ENCODE data around the gene TRIM66. TPM values are rescaled to one million over a fixed set of nuclear protein-coding genes. Genes with fewer than 3 reads are reported as not detected.

Gene TRIM66, protein sequence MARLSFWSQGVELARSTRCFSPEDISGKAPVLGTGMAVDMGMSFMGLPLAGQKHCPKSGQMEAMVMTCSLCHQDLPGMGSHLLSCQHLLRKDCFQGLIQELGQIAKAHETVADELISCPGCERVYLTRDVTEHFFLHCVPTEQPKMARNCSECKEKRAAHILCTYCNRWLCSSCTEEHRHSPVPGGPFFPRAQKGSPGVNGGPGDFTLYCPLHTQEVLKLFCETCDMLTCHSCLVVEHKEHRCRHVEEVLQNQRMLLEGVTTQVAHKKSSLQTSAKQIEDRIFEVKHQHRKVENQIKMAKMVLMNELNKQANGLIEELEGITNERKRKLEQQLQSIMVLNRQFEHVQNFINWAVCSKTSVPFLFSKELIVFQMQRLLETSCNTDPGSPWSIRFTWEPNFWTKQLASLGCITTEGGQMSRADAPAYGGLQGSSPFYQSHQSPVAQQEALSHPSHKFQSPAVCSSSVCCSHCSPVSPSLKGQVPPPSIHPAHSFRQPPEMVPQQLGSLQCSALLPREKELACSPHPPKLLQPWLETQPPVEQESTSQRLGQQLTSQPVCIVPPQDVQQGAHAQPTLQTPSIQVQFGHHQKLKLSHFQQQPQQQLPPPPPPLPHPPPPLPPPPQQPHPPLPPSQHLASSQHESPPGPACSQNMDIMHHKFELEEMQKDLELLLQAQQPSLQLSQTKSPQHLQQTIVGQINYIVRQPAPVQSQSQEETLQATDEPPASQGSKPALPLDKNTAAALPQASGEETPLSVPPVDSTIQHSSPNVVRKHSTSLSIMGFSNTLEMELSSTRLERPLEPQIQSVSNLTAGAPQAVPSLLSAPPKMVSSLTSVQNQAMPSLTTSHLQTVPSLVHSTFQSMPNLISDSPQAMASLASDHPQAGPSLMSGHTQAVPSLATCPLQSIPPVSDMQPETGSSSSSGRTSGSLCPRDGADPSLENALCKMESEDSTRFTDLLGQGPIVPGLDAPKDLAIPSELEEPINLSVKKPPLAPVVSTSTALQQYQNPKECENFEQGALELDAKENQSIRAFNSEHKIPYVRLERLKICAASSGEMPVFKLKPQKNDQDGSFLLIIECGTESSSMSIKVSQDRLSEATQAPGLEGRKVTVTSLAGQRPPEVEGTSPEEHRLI (N-terminal part only)
- total RNA-seq = 11.0 TPM
- long read RNA-seq, partial matches to known transcripts = 0 of 6 reads
- long read RNA-seq, other reads (novel, unspliced or antisense) = 6 of 6 reads

- Histone ChIP-seq H3K4me3 (peak within 1 kb of the TSS; percentile 97), H3K9me3 (no peaks in the 10 kb centered on the region), H3K27me3 (ENCODE audit: low read depth) (no peaks in the 10 kb centered on the region), H3K27ac (peak within 1 kb of the TSS; percentile 99), H3K36me3 (peaks cover 40% of the 10 kb centered on the region), H3K4me1 (peaks cover 30% of the 10 kb centered on the region)
- no peak for TF ChIP-seq CTCF (IDR thresholded peaks at IDR 0.05)
- ATAC-seq (peak; percentile 99), DNase-seq (peak; percentile 98)
- intact Hi-C loops (cut with DNase I) = no loop called here
Measured at GRCh38 chr11:8682303-8683114, at the start of gene TRIM66, which contains the start of gene RPL27A. TRIM66 (minus strand) TSS chr11:8682665; CDS start chr11:8672274, 10,391 bp downstream. RPL27A (plus strand) TSS chr11:8682792; CDS start chr11:8682814, 22 bp downstream.

DNA sequence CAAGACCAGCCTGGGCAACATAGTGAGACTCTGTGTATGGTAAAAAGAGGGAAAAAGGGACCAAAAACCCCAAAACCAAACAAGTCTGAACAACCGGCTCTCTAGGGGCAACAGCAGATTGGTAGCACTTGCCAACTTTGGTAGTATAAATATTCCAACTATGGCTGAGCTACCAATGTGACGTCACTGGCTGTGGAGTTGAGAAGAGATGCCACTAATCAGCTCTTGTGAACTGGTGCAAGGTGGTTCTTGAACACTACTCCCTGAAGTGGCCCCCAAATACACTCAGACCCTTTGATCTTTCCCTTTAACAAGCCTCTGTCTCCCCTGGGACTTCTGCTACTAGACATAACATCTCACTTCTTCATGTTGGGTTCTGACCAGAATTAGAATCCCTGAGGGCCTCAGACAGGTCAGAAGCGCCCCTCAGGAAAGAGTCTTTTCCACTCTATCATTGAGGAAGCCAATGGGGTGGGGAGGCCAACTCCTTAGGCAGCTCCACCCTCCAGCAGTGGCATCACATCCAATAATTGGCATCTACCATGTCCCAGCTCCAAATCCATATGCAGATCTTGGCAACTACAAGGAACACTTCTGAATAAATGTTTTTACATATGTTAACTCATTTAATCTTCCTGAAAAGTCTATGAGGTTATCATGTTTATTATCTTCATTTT lies 49.3 kb upstream of the TRIM66 start:
- no peak for TF ChIP-seq CTCF (IDR thresholded peaks at IDR 0.05)
- intact Hi-C loops (cut with DNase I) = no loop called here
- Histone ChIP-seq H3K4me3 (no peak overlapping the region), H3K27ac (peak overlapping the region; percentile 50), H3K27me3 (ENCODE audit: low read depth) (no peaks in the 10 kb centered on the region), H3K9me3 (no peaks in the 10 kb centered on the region), H3K36me3 (peaks cover 10% of the 10 kb centered on the region), H3K4me1 (peaks cover 53% of the 10 kb centered on the region)
- ATAC-seq (no peak), DNase-seq (no peak)

DNA sequence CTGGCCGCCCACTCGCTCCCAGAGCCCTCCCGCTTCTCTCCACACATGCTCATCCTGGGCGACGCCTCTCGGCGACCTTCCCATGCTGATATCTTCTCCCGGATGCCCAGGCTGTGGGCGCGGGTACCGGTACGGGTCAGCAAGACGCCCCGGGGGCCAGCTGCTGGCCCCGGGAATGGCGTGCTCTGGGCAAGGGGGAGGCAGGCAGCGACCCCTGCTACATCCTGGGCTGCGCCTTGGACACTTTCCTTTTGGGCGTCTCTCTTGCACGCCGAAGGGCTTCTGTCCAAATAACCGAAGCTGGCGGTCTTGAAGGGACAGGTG lies 48.2 kb upstream of the TRIM66 start:
- no peak for ATAC-seq
- no peak for TF ChIP-seq CTCF (IDR thresholded peaks at IDR 0.05)
- Histone ChIP-seq H3K27ac (no peak overlapping the region), H3K4me1 (peaks cover 53% of the 10 kb centered on the region), H3K9me3 (no peaks in the 10 kb centered on the region), H3K27me3 (ENCODE audit: low read depth) (no peaks in the 10 kb centered on the region), H3K36me3 (peaks cover 14% of the 10 kb centered on the region), H3K4me3 (no peak overlapping the region)
- DNase-seq = no peak
- intact Hi-C loops (cut with DNase I) = no loop called here

DNA sequence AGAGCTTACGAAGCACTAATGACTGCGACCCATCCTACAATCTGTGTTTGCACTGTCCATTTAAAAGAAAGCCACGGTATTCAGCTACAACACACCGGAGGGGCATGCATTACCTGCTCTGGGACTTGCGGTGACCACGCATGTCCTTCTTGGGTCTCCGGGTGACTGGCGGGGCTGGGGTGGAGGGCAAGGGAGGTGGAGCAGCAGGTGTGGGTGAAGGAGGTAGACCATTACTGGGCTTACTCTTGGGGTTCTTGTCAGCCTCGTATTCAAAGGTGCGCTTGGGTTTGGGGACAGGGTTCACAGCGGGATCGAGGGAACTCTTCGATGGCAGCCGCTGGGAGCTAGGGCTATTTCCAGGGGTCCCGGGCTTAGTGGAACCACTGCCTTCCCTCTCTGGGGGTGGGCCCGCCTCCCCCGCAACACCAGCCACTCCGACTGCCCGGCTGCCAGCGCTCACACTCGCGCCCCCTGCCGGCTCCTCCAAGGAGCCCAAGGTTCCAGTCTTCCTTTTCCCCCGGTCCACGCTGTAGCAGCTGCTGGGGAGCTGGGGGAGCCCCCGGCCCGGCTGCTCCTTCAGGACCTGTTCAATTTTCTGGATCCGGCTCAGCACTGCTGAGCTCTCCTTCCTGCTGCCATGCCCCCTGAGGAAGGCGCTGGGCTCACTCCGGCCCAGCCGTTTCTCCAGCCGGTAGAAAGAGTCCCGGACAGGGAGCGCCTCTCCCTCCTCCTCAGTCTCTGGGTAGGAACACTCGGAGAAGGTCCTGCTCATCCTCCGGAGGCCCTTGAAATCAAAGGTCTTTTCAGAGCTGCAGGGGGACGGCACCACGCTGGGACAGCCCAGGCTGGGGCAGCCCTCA lies 47.6 kb upstream of the TRIM66 start:
- intact Hi-C loops (cut with DNase I) = no loop called here
- Histone ChIP-seq H3K27ac (no peak overlapping the region), H3K4me1 (peaks cover 53% of the 10 kb centered on the region), H3K36me3 (peaks cover 20% of the 10 kb centered on the region), H3K4me3 (no peak overlapping the region), H3K9me3 (no peaks in the 10 kb centered on the region), H3K27me3 (ENCODE audit: low read depth) (no peaks in the 10 kb centered on the region)
- ATAC-seq (no peak), DNase-seq (no peak)
- TF ChIP-seq CTCF (IDR thresholded peaks at IDR 0.05) = no peak
